Anterior cingulate cortex (tissue), 58 donors: ENCODE data around the gene UBASH3A.

Experiments used
- DNase-seq, 58 donors: peaks; one replicate each; lab custom pipeline; 2025; lab: John Stamatoyannopoulos, UW

The UBASH3A gene, protein sequence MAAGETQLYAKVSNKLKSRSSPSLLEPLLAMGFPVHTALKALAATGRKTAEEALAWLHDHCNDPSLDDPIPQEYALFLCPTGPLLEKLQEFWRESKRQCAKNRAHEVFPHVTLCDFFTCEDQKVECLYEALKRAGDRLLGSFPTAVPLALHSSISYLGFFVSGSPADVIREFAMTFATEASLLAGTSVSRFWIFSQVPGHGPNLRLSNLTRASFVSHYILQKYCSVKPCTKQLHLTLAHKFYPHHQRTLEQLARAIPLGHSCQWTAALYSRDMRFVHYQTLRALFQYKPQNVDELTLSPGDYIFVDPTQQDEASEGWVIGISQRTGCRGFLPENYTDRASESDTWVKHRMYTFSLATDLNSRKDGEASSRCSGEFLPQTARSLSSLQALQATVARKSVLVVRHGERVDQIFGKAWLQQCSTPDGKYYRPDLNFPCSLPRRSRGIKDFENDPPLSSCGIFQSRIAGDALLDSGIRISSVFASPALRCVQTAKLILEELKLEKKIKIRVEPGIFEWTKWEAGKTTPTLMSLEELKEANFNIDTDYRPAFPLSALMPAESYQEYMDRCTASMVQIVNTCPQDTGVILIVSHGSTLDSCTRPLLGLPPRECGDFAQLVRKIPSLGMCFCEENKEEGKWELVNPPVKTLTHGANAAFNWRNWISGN

DNA sequence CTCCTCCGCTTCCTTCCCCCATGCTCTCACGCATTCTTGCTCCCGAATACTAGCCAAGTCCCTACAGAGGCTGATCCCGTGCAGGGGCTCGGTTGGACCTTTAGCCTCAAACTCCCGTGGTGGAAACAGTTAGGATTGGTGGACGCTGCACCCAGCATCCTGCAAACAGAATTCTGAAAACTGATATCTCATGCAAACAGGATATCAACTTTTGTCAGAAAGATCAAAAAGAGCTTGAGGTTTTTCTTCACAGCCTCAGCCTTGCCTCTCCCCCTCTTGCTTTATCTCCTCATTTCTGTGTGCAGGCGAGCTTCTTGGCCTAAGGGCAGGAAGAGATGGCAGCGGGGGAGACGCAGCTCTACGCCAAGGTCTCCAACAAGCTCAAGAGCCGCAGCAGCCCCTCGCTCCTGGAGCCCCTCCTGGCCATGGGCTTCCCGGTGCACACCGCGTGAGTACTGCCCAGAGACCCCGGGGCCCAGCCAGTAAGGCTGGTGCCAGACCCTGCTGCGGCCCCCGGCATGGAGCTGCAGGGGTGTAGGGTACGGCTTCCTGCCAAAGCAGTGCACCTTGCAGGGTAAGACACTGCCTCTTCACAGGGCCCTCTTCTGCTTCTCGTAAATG lies at the start of gene UBASH3A:
TSS of gene UBASH3A (plus strand) at position 292 of the 621 bp plus-strand sequence. CDS start at position 336, 44 bp downstream.
- DNase-seq: no peak

GRCh38 chr21:42356046-42356445 lies 47.7 kb upstream of the UBASH3A start:
- no peak for DNase-seq

DNA sequence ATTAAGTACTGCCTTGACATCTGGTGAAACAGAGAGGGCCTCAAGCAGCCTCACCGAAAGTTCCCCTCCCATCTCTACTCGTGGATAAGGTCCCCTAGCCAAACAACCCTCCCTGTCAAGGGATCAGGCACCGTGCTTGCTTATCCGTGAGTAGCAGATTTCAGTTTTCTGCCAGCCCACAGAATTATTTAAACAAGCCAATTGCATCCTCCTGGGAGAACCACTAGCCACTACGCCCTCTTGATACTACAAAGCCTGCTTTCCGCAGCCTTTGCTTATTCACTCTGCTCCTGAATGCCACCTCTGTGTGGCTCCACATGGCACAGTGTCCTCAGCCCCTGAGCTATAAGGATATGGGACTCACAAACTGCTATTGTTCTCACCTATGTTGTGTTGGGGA lies 47.1 kb upstream of the UBASH3A start:
- no peak for DNase-seq

DNA sequence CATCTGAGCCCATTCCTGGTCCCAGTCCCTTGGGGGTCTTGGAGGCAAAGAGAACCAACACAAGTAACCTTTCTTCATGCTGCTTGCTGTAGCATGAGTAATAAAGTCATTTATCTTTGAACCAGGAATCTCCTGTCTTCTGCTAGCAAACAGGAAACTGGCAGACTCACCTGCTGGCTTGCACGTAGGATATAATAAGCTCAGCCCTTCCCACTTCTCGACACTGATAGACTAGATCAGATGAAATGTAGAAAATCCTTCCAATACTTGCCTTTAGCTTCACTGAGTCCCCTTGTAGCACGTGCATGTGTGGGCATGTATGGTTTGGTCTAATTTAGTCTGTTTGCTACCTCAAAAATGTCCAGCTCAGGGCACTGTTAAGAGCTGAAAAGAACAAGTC lies 46.4 kb upstream of the UBASH3A start:
- no peak for DNase-seq

- no peak for DNase-seq
These were observed 45.4 kb upstream of the UBASH3A start for GRCh38 chr21:42358261-42358660.

DNA sequence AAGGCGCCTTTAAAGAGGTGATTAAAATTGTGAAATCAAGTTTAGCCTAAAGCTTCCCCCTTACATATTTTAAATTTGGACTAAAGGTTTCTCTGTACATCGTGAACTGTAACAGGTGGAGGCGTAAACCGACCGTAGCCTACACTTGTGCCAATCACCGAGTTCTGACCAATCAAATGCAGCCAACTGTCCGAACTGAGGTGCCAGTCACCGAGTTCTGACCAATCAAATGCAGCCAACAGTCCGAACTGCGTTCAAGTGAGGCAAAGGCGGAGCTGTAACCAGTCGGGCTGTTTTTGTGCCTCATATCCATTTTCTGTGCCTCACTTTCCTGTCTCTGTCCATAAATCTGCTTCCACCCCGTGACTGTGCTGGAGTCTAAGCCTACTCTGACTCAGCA lies 44.8 kb upstream of the UBASH3A start:
- DNase-seq: no peak

DNA sequence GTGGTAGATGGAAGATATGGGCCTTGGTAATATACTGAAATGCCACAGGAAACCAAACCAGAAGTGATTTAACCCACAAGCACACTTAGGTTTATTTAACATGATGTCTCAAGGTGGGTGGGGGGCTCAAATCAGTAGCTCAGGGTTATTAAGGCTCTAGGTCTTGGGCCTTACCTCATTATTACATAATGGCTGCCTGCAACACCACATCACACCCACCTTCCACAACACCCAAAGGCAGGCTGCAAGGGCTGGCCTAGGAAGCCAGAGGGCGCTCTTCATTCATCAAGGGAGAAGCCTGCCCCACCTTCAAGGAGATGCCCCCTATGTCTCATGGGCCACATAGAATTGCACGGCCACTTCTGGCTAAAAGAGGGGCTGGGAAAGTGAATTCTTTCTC lies 43.4 kb upstream of the UBASH3A start:
- DNase-seq: no peak

DNA sequence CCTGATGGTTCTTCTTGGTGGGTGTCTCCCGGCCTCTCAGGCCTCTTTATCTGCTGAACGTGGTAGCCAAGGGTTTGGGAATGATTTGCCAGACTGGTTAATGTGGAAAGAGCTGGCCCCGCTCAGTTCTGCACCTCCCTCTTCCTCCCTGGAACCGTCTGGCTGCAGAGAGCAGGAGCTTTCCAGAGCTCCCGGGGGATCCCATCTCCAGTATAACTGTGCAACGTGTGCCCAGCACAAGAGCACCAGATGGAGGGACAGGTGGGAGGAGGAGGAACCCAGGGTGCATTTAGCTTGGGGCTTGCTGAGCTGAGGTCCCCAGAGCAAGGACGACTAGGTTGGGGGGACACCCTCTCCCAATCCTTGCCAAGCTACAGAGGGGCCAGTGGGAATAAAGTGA lies 42.4 kb upstream of the UBASH3A start:
- DNase-seq: no peak

- no peak for DNase-seq
These were observed 41.5 kb upstream of the UBASH3A start for GRCh38 chr21:42362198-42362597.

GRCh38 chr21:42362700-42363099 lies 41.0 kb upstream of the UBASH3A start:
- no peak for DNase-seq

GRCh38 chr21:42363312-42363711 lies 40.4 kb upstream of the UBASH3A start:
- no peak for DNase-seq

- no peak for DNase-seq
These were observed 39.3 kb upstream of the UBASH3A start for GRCh38 chr21:42364304-42364865.

- no peak for DNase-seq
These were observed 37.9 kb upstream of the UBASH3A start for GRCh38 chr21:42365770-42366169.

DNA sequence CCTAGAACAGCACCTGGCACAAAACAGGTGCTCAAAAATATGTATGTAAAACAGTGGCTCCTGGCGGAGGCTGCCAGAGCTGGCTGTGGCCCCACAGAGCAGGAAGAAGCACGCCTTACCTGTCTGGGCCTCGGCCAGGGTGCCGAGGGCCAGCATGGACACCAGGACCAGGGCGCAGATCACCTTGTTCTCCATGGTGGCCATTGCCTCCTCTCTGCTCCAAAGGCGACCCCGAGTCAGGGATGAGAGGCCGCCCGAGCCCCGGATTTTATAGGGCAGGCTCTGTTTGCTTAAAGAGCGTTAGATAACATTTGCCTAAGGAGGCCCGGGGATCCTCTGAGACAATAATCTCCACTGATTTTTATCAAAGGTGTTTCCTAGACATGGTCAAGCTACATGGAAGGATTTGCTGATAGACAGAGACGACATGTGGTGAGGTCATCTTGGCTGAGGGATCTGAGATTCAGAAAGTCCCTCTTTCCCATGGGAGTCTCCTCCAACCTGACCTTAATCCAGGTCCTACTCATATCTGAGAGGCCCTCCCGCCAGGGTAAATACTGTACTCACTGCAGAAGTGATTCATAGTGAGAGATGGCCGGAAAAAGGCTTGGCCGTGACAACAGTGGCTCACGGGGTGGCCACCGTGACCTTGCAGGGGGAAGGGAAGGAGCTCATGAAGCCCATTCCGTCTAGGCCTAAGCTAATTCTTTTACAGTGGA lies 37.3 kb upstream of the UBASH3A start, which contains the start of gene TFF1:
TSS of gene TFF1 (minus strand) at position 244 of the 719 bp plus-strand sequence. CDS start at position 204, 40 bp downstream.
- no peak for DNase-seq

DNA sequence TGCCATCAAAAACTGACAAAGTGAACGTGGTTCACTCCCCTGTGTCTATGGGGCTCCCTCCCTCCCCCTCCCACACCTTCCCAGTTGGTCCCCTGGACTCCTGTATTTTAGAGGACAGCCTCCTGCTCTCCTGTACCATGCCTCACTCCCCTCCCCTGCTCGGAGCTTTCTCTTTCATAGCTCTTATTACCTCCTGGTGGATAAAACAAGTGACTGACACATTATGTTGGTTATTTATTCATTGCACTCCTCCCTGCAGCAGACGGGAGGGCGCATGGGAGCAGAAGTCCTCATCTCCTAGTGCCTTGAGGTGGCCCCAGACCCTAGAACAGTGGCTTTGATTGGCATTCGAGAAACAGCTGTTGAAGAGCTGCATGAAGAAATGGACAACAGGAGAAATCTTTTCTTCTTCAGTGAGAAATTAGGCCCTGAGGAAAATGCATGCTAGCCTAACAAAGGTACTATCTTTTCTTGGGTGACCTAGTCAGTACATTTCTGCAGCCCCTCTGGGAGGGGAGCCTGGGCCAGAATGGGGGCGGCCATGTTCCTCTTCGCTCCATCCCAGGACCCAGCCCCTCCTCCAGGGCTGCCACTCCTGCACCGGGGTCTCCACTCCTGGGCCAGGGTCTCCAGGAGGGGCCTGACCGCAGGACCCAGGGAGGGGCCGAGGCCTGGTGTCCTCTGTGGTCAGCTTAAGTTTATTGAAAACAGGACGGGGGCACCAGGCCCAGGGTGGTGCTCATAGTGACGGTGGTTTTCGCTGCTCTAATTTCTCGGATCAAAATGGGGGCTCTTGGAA lies 36.1 kb upstream of the UBASH3A start:
- no peak for DNase-seq

DNA sequence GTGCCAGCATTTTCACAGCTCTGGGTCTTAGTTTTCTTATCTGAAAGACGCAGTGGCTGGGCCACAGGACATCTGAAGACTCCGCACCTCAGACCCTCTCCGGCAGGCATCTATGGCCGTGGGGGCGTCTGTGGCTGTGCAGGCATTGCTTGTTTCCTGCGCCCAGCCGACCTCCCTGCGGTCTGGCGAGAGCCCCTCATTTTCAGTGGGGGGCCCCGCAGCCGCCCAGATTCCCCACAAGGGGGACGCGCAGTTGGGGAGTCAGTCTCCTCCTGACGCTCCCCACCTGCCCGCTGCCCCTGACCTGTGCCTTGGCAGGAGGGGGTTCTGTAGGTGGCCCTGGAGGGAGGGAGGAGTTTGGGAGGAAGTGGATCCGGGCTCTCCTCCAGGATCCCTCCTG lies 33.9 kb upstream of the UBASH3A start:
- DNase-seq: no peak

GRCh38 chr21:42370894-42371654 lies 32.6 kb upstream of the UBASH3A start:
- no peak for DNase-seq

GRCh38 chr21:42373196-42373907 lies 30.4 kb upstream of the UBASH3A start:
- DNase-seq: no peak
